Esophagus muscularis mucosa (tissue), 4 donors: Measurements from ENCODE around the gene PRKCB. TPM values are rescaled to one million over a fixed set of nuclear protein-coding genes. Genes with fewer than 3 reads are reported as not detected.

Experiments used
- DNase-seq: peaks from one replicate; pipeline ENCODE4 v3.0.0-alpha.2; 2017; ENCODE audit errors: extremely low spot score
- H3K27ac ChIP-seq, 4 donors: fragments of 200-600 bp; sonication (generic); replicated peaks in 1 of 4; 1 replicate in 3 of 4; 2 replicates in 1 of 4; pipeline ENCODE4 v1.5.1; 2016 to 2019; ENCODE audit warnings: mild to moderate bottlenecking in 1 of 4
- H3K27me3 ChIP-seq, 4 donors: fragments of 200-600 bp; sonication (generic); one replicate each; pipeline versions ENCODE4 v1.5.1 to v1.6.0; 2016 to 2019
- H3K36me3 ChIP-seq, 4 donors: fragments of 200-600 bp; sonication (generic); one replicate each; pipeline ENCODE4 v1.5.1; 2016 to 2019
- H3K4me1 ChIP-seq, 4 donors: fragments of 200-600 bp; sonication (generic); one replicate each; pipeline ENCODE4 v1.5.1; 2016 to 2019
- H3K4me3 ChIP-seq, 4 donors: fragments of 200-600 bp; sonication (generic); 1 replicate in 2 of 4; 2 replicates in 2 of 4; pipeline ENCODE4 v1.5.1; 2016 to 2019; ENCODE audit warnings: mild to moderate bottlenecking in 4 of 4, moderate library complexity in 1 of 4
- H3K9me3 ChIP-seq, 4 donors: fragments of 200-600 bp; sonication (generic); 1 replicate in 3 of 4; 2 replicates in 1 of 4; pipeline ENCODE4 v1.5.1; 2016 to 2019
- EP300 ChIP-seq: sonication (generic); formaldehyde crosslinking; IDR thresholded peaks from one replicate; pipeline ENCODE4 v1.6.1; 2017; ENCODE audit warnings: antibody characterized with exemption
- POLR2A ChIP-seq: fragments of 450-650 bp; IDR thresholded peaks from one replicate; pipeline ENCODE4 v1.6.1; 2017; ENCODE audit warnings: antibody characterized with exemption, moderate library complexity, mild to moderate bottlenecking, low read depth
- POLR2AphosphoS5 ChIP-seq, 2 donors: sonication (generic); formaldehyde crosslinking; IDR thresholded peaks; one replicate each; pipeline ENCODE4 v1.6.1; 2017; ENCODE audit warnings: antibody characterized with exemption in 2 of 2
- whole genome bisulfite sequencing: methylation state at CpG from one replicate; pipeline ENCODE4 v1.1.5; 2018; 5-methylcytosine and 5-hydroxymethylcytosine counted together
- intact Hi-C: fragments of 100-400 bp; cut with DNase I; formaldehyde crosslinking; loops from one replicate; pipeline ENCODE4 v1.15.1; 2023
- total RNA-seq, 4 donors: library from RNA; depleted of rRNA; stranded (reverse); fragments of >200 nt; gene quantifications; one replicate each; pipeline versions ENCODE4 v1.1.0 to v1.2.1, GENCODE V29; 2016
- TF ChIP-seq, protein P1 (sequence below), 3 experiments: fragments of 200-600 bp in 2 of 3; fragments of 450-650 bp in 1 of 3; sonication (generic) in 2 of 3; IDR thresholded peaks; one replicate each; pipeline ENCODE4 v1.5.1; 2017 to 2019; ENCODE audit warnings: antibody characterized with exemption in 3 of 3, mild to moderate bottlenecking in 2 of 3, moderate library complexity in 1 of 3

PRKCB gene
- total RNA-seq, 4 donors from 2014 or later: 5.8 to 15.6 (median 9.7) TPM

- H3K27ac ChIP-seq: no peak overlapping the region
- no peaks in the 10 kb centered on the region for H3K27me3 ChIP-seq
- TF ChIP-seq EP300 (no peak), POLR2AphosphoS5 (IDR thresholded peaks at IDR 0.05) (no peak), POLR2A (no peak)
- TF ChIP-seq, protein P1, sequence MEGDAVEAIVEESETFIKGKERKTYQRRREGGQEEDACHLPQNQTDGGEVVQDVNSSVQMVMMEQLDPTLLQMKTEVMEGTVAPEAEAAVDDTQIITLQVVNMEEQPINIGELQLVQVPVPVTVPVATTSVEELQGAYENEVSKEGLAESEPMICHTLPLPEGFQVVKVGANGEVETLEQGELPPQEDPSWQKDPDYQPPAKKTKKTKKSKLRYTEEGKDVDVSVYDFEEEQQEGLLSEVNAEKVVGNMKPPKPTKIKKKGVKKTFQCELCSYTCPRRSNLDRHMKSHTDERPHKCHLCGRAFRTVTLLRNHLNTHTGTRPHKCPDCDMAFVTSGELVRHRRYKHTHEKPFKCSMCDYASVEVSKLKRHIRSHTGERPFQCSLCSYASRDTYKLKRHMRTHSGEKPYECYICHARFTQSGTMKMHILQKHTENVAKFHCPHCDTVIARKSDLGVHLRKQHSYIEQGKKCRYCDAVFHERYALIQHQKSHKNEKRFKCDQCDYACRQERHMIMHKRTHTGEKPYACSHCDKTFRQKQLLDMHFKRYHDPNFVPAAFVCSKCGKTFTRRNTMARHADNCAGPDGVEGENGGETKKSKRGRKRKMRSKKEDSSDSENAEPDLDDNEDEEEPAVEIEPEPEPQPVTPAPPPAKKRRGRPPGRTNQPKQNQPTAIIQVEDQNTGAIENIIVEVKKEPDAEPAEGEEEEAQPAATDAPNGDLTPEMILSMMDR (IDR thresholded peaks at IDR 0.05): no peak
- H3K4me1 ChIP-seq: peaks cover 0 to 3% (median 0%) of the 10 kb centered on the region in 4 donors
- no peak overlapping the region for H3K4me3 ChIP-seq
- H3K9me3 ChIP-seq: no peaks in the 10 kb centered on the region
- WGBS: 63% methylated on average over 9 of the region's 9 CpGs
- no peak for DNase-seq
- no peaks in the 10 kb centered on the region for H3K36me3 ChIP-seq
- intact Hi-C loops: no loop called here
Measured at GRCh38 chr16:24166661-24167528, 331.1 kb downstream of the PRKCB start.

DNA sequence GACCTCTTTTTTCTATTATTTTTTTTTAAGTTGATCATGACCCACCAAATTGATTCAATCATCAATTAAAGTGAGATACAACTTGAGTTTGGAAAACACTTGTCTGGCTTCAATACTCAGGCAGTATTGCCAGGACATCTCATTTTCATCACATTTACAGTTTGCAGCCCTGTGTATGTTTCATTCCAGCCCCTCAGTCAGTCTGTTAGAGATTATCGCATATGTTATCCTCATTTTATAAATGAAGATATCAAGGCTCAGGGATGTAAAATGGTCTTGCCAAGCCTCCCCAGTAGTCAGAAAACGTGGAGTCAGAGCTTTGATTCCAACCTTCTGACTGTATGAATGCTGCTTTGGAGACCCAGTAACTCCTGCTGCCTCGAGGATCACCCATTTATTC is 333.1 kb downstream of the PRKCB start:
- Histone ChIP-seq H3K27me3 (no peaks in the 10 kb centered on the region), H3K4me1 (peaks cover 0 to 3% (median 0%) of the 10 kb centered on the region in 4 donors), H3K9me3 (no peaks in the 10 kb centered on the region), H3K4me3 (no peak overlapping the region), H3K27ac (no peak overlapping the region), H3K36me3 (no peaks in the 10 kb centered on the region)
- TF ChIP-seq POLR2AphosphoS5 (IDR thresholded peaks at IDR 0.05): no peak
- TF ChIP-seq, protein P1 (IDR thresholded peaks at IDR 0.05): no peak
- TF ChIP-seq POLR2A: no peak
- no peak for TF ChIP-seq EP300
- WGBS: 73% methylated on average over 3 of the region's 3 CpGs
- intact Hi-C loops: no loop called here
- DNase-seq: no peak

- TF ChIP-seq EP300: no peak
- TF ChIP-seq, protein P1 (IDR thresholded peaks at IDR 0.05): no peak
- TF ChIP-seq POLR2A: no peak
- no peak for TF ChIP-seq POLR2AphosphoS5 (IDR thresholded peaks at IDR 0.05)
- Histone ChIP-seq H3K27me3 (no peaks in the 10 kb centered on the region), H3K9me3 (no peaks in the 10 kb centered on the region), H3K4me3 (no peak overlapping the region), H3K27ac (no peak overlapping the region), H3K36me3 (no peaks in the 10 kb centered on the region), H3K4me1 (peaks cover 0 to 3% (median 0%) of the 10 kb centered on the region in 4 donors)
- no peak for DNase-seq
- WGBS: 90% methylated on average over 5 of the region's 5 CpGs
- intact Hi-C loops: loop anchor here (10.0 kb wide), 1 partner anchor 1526 kb away; no protein-coding TSS in a partner anchor
Measured at GRCh38 chr16:24170407-24170806, 334.6 kb downstream of the PRKCB start.

- Histone ChIP-seq H3K9me3 (no peaks in the 10 kb centered on the region), H3K4me3 (no peak overlapping the region), H3K4me1 (no peaks in the 10 kb centered on the region), H3K27ac (no peak overlapping the region), H3K27me3 (no peaks in the 10 kb centered on the region), H3K36me3 (no peaks in the 10 kb centered on the region)
- TF ChIP-seq POLR2AphosphoS5 (IDR thresholded peaks at IDR 0.05) (no peak), EP300 (no peak), POLR2A (no peak)
- TF ChIP-seq, protein P1 (IDR thresholded peaks at IDR 0.05): no peak
- intact Hi-C loops: loop anchor here (10.0 kb wide), 1 partner anchor 1530 kb away; no protein-coding TSS in a partner anchor
- 98% methylated on average over 5 of the region's 7 CpGs for WGBS
- no peak for DNase-seq
Measured at GRCh38 chr16:24174504-24174903, 338.7 kb downstream of the PRKCB start.
